ENCODE results near the gene MGAT1.
"Not testable (repeated sequence)": the region's sequence is repeated elsewhere in the genome, so short reads cannot be mapped to it uniquely, and the experiment has no call there.

MGAT1 gene

GRCh38 chr5:180786531-180787398 lies 15.8 kb downstream of the MGAT1 start:
- no peak for DNase-seq (ENCODE audit: low read depth in 2 of 2, low spot score in 1 of 2)

GRCh38 chr5:180785794-180786221 lies 16.8 kb downstream of the MGAT1 start:
- no peak for DNase-seq (ENCODE audit: low read depth in 2 of 2, low spot score in 1 of 2)

- no peak for DNase-seq (ENCODE audit: low read depth in 2 of 2, low spot score in 1 of 2)
These were observed 17.4 kb downstream of the MGAT1 start for GRCh38 chr5:180785121-180785781.

- peak in 1 of 2 donors; percentile 52 for DNase-seq (ENCODE audit: low read depth in 2 of 2, low spot score in 1 of 2)
These were observed 18.0 kb downstream of the MGAT1 start for GRCh38 chr5:180784497-180785097.

- DNase-seq (ENCODE audit: low read depth in 2 of 2, low spot score in 1 of 2), result no peak
These were observed 19.1 kb downstream of the MGAT1 start for GRCh38 chr5:180783340-180784052.

GRCh38 chr5:180782748-180783147 lies 19.9 kb downstream of the MGAT1 start:
- DNase-seq (ENCODE audit: low read depth in 2 of 2, low spot score in 1 of 2), result no peak

- DNase-seq (ENCODE audit: low read depth in 2 of 2, low spot score in 1 of 2), result not testable (repeated sequence)
These were observed 20.7 kb downstream of the MGAT1 start for GRCh38 chr5:180781900-180782326.

GRCh38 chr5:180779985-180780610 lies 22.5 kb downstream of the MGAT1 start:
- DNase-seq (ENCODE audit: low read depth in 2 of 2, low spot score in 1 of 2), result no peak

- DNase-seq (ENCODE audit: low read depth in 2 of 2, low spot score in 1 of 2), result no peak
These were observed 25.1 kb downstream of the MGAT1 start for GRCh38 chr5:180777475-180777874.

- no peak for DNase-seq (ENCODE audit: low read depth in 2 of 2, low spot score in 1 of 2)
These were observed 26.2 kb downstream of the MGAT1 start for GRCh38 chr5:180776376-180776775.

GRCh38 chr5:180775624-180776023 lies 27.0 kb downstream of the MGAT1 start:
- DNase-seq (ENCODE audit: low read depth in 2 of 2, low spot score in 1 of 2), result no peak

- no peak for DNase-seq (ENCODE audit: low read depth in 2 of 2, low spot score in 1 of 2)
These were observed 30.8 kb downstream of the MGAT1 start for GRCh38 chr5:180771839-180772238.

- no peak for DNase-seq (ENCODE audit: low read depth in 2 of 2, low spot score in 1 of 2)
These were observed 32.8 kb downstream of the MGAT1 start for GRCh38 chr5:180769821-180770220.

GRCh38 chr5:180755601-180756000 lies 47.0 kb downstream of the MGAT1 start:
- DNase-seq (ENCODE audit: low read depth in 2 of 2, low spot score in 1 of 2), result no peak

GRCh38 chr5:180744253-180744652 lies 58.4 kb downstream of the MGAT1 start:
- DNase-seq (ENCODE audit: low read depth in 2 of 2, low spot score in 1 of 2), result no peak

- no peak for DNase-seq (ENCODE audit: low read depth in 2 of 2, low spot score in 1 of 2)
These were observed 59.9 kb downstream of the MGAT1 start for GRCh38 chr5:180742727-180743126.

GRCh38 chr5:180740953-180741352 lies 61.7 kb downstream of the MGAT1 start:
- DNase-seq (ENCODE audit: low read depth in 2 of 2, low spot score in 1 of 2), result not testable (repeated sequence)

- DNase-seq (ENCODE audit: low read depth in 2 of 2, low spot score in 1 of 2), result no peak
These were observed 62.6 kb downstream of the MGAT1 start, which contains the start of gene OR2Y1 for GRCh38 chr5:180739958-180740357. Gene OR2Y1 (minus strand): TSS chr5:180740058. CDS start chr5:180740058, 0 bp downstream.

- DNase-seq (ENCODE audit: low read depth in 2 of 2, low spot score in 1 of 2), result no peak
These were observed 63.3 kb downstream of the MGAT1 start for GRCh38 chr5:180739271-180739670.

GRCh38 chr5:180736536-180736935 lies 66.1 kb downstream of the MGAT1 start:
- no peak for DNase-seq (ENCODE audit: low read depth in 2 of 2, low spot score in 1 of 2)
